A549 (cell line): ENCODE data around the gene ZC2HC1B. TPM values are rescaled to one million over a fixed set of nuclear protein-coding genes. Genes with fewer than 3 reads are reported as not detected.

Experiments
- ATAC-seq, 2 experiments: fragments of 200-7000 bp in 1 of 2; fragments of >200 bp in 1 of 2; cut with Nextera tagmentation in 1 of 2; cut with Tn5 transposase in 1 of 2; 3 replicates each; pipeline versions ENCODE4 v1.8.0 to v1.9.1; 2018 to 2020; ENCODE audit warnings: mild to moderate bottlenecking in 1 of 2, moderate library complexity in 1 of 2
- CTCF ChIA-PET: fragments of 300-600 bp; sonication (Branson Sonifier 250); formaldehyde crosslinking; extraction: SDS; loops from one replicate; lab custom pipeline; 2021; ENCODE audit warnings: antibody characterized with exemption, inconsistent platforms; lab: Yijun Ruan, JAX
- POLR2A ChIA-PET: fragments of 350-600 bp; formaldehyde crosslinking; extraction: SDS; loops from one replicate; lab custom pipeline; 2021; ENCODE audit warnings: antibody characterized with exemption, inconsistent platforms; lab: Yijun Ruan, JAX
- DNase-seq, 2 experiments: peaks; one replicate each; pipeline versions ENCODE4 v3.0.0 to v3.0.0-alpha.2; 2011 to 2016; ENCODE audit warnings: low read depth in 1 of 2, low spot score in 1 of 2
- FAIRE-seq: peaks from 2 replicates; lab custom pipeline; 2011; peaks lifted over from hg19 to GRCh38; lab: Jason Lieb, UNC
- H3K27ac ChIP-seq, 2 experiments: fragments of >200 bp; sonication (Bioruptor Twin); formaldehyde crosslinking; 3 replicates each; pipeline ENCODE4 v1.5.1; 2016 to 2017
- H3K4me1 ChIP-seq: fragments of >200 bp; sonication (Bioruptor Twin); formaldehyde crosslinking; 3 replicates; pipeline ENCODE4 v1.6.1; 2016
- H3K4me2 ChIP-seq: fragments of >200 bp; sonication (Bioruptor Twin); formaldehyde crosslinking; 3 replicates; pipeline ENCODE4 v1.6.1; 2016
- H3K4me3 ChIP-seq: fragments of >200 bp; sonication (Bioruptor Twin); formaldehyde crosslinking; 3 replicates; pipeline ENCODE4 v1.5.1; 2016
- H3K9me3 ChIP-seq: fragments of >200 bp; sonication (Bioruptor Twin); formaldehyde crosslinking; 3 replicates; pipeline ENCODE4 v1.6.1; 2016
- BCL3 ChIP-seq: fragments of >200 bp; sonication (Bioruptor Twin); formaldehyde crosslinking; IDR thresholded peaks from 3 replicates; pipeline ENCODE4 v1.6.1; 2016
- BHLHE40 ChIP-seq: IDR thresholded peaks from 2 replicates; pipeline ENCODE4 v1.6.1; 2012; ENCODE audit warnings: low read depth, low read length, inconsistent platforms
- CBX2 ChIP-seq: fragments of 200-600 bp; sonication (generic); IDR thresholded peaks from 2 replicates; pipeline ENCODE4 v1.6.1; 2016; ENCODE audit warnings: low read depth, mild to moderate bottlenecking, borderline replicate concordance
- CBX8 ChIP-seq: fragments of 200-600 bp; sonication (generic); IDR thresholded peaks from 2 replicates; pipeline ENCODE4 v1.6.1; 2016
- CHD4 ChIP-seq: fragments of 200-600 bp; sonication (generic); IDR thresholded peaks from 2 replicates; pipeline ENCODE4 v1.6.1; 2016; ENCODE audit warnings: antibody characterized with exemption, mild to moderate bottlenecking, borderline replicate concordance
- EHMT2 ChIP-seq: fragments of 200-600 bp; sonication (generic); IDR thresholded peaks from 2 replicates; pipeline ENCODE4 v1.6.1; 2016; ENCODE audit warnings: antibody characterized with exemption, low read depth, mild to moderate bottlenecking, moderate library complexity
- ELK1 ChIP-seq: fragments of 150-350 bp; IDR thresholded peaks from 2 replicates; pipeline ENCODE4 v1.6.1; 2014; ENCODE audit warnings: low read depth, mild to moderate bottlenecking, low read length
- EP300 ChIP-seq, 2 experiments: fragments of >200 bp; sonication (Bioruptor Twin); formaldehyde crosslinking; IDR thresholded peaks; 2 replicates in 1 of 2; 3 replicates in 1 of 2; pipeline ENCODE4 v1.6.1; 2016 to 2017
- FOSL2 ChIP-seq, 2 experiments: fragments of 450-650 bp in 1 of 2; fragments of >200 bp in 1 of 2; sonication (Bioruptor Twin) in 1 of 2; formaldehyde crosslinking; IDR thresholded peaks; 2 replicates each; pipeline versions ENCODE4 v1.5.0 to v1.6.1; 2016 to 2020; ENCODE audit warnings: mild to moderate bottlenecking in 1 of 2, moderate library complexity in 1 of 2
- GATA3 ChIP-seq: IDR thresholded peaks from 2 replicates; pipeline ENCODE4 v1.6.1; 2012; ENCODE audit warnings: borderline replicate concordance
- HEYL ChIP-seq: fragments of 250-450 bp; sonication (Bioruptor Pico); IDR thresholded peaks from 2 replicates; pipeline ENCODE4 v1.8.0; 2021; ENCODE audit warnings: mild to moderate bottlenecking, moderate library complexity
- HMGXB4 ChIP-seq: fragments of 250-450 bp; sonication (Bioruptor Pico); IDR thresholded peaks from 2 replicates; pipeline ENCODE4 v1.5.0; 2021; ENCODE audit warnings: mild to moderate bottlenecking, moderate library complexity, borderline replicate concordance
- HOXA7 ChIP-seq: fragments of 250-450 bp; sonication (Bioruptor Pico); IDR thresholded peaks from 2 replicates; pipeline ENCODE4 v1.5.0; 2020; ENCODE audit warnings: mild to moderate bottlenecking, moderate library complexity
- JUN ChIP-seq, 2 experiments: fragments of >200 bp; sonication (Bioruptor Twin); formaldehyde crosslinking; IDR thresholded peaks; 2 replicates in 1 of 2; 3 replicates in 1 of 2; pipeline ENCODE4 v1.6.1; 2016 to 2017
- KDM1A ChIP-seq: fragments of 200-600 bp; sonication (generic); IDR thresholded peaks from 2 replicates; pipeline ENCODE4 v1.6.1; 2016; ENCODE audit warnings: low read depth, mild to moderate bottlenecking
- MYC ChIP-seq: IDR thresholded peaks from 2 replicates; pipeline ENCODE4 v1.6.1; 2012; ENCODE audit warnings: mild to moderate bottlenecking, inconsistent platforms, low read length, improper control_type of control experiment, borderline replicate concordance
- NFE2L2 ChIP-seq: fragments of 150-350 bp; conservative IDR thresholded peaks from 2 replicates; pipeline ENCODE4 v1.6.1; 2014; ENCODE audit warnings: low read length
- NPAS2 ChIP-seq: fragments of 250-450 bp; sonication (Bioruptor Pico); IDR thresholded peaks from 2 replicates; pipeline ENCODE4 v1.8.0; 2022; ENCODE audit warnings: mild to moderate bottlenecking, moderate library complexity, borderline replicate concordance
- PHF8 ChIP-seq: fragments of 200-600 bp; sonication (generic); IDR thresholded peaks from 2 replicates; pipeline ENCODE4 v1.6.1; 2016; ENCODE audit warnings: low read depth, mild to moderate bottlenecking, antibody characterized with exemption, moderate library complexity, borderline replicate concordance
- POLR2AphosphoS2 ChIP-seq: conservative IDR thresholded peaks from 2 replicates; pipeline ENCODE4 v1.6.1; 2012; ENCODE audit warnings: low read length, improper control_type of control experiment, inconsistent platforms
- RAD21 ChIP-seq, 2 experiments: fragments of >200 bp in 1 of 2; sonication (Bioruptor Twin) in 1 of 2; formaldehyde crosslinking in 1 of 2; IDR thresholded peaks in 1 of 2; conservative IDR thresholded peaks in 1 of 2; 2 replicates in 1 of 2; 3 replicates in 1 of 2; pipeline ENCODE4 v1.6.1; 2012 to 2018; ENCODE audit warnings: inconsistent platforms in 1 of 2
- RARB ChIP-seq: fragments of 250-450 bp; sonication (Bioruptor Pico); IDR thresholded peaks from 2 replicates; pipeline ENCODE4 v1.8.0; 2021; ENCODE audit warnings: mild to moderate bottlenecking, moderate library complexity
- RFX5 ChIP-seq: fragments of 450-650 bp; IDR thresholded peaks from 2 replicates; pipeline ENCODE4 v1.7.1; 2014; ENCODE audit warnings: antibody characterized with exemption, mild to moderate bottlenecking, moderate library complexity
- SMC3 ChIP-seq: fragments of >200 bp; sonication (Bioruptor Twin); formaldehyde crosslinking; IDR thresholded peaks from 3 replicates; pipeline ENCODE4 v1.6.1; 2018; ENCODE audit warnings: inconsistent platforms
- SREBF2 ChIP-seq: fragments of 450-650 bp; IDR thresholded peaks from 2 replicates; pipeline ENCODE4 v1.6.1; 2014; ENCODE audit warnings: mild to moderate bottlenecking, moderate library complexity
- ZNF302 ChIP-seq: fragments of 250-450 bp; sonication (Bioruptor Pico); IDR thresholded peaks from 2 replicates; pipeline ENCODE4 v1.9.0; 2021; ENCODE audit warnings: inconsistent platforms, mild to moderate bottlenecking, moderate library complexity
- WGBS: methylation state at CpG from one replicate; pipeline ENCODE4 v1.1.6; 2017; ENCODE audit errors: missing lambda C conversion rate; 5-methylcytosine and 5-hydroxymethylcytosine counted together
- polyA plus RNA-seq, 4 experiments: library from polyadenylated mRNA; depleted of rRNA in 3 of 4; stranded (reverse); fragments of >200 nt; fragmentation: RNase III in 1 of 4; extraction: RNeasy Plus Mini Kit Qiagen cat#74134 plus additional on column Dnase treatment in 1 of 4; gene quantifications; 2 replicates in 3 of 4; 3 replicates in 1 of 4; pipeline ENCODE4 v1.2.3, GENCODE V29; 2011 to 2017
- TF ChIP-seq, protein P1 (sequence below): fragments of 200-600 bp; sonication (generic); IDR thresholded peaks from 2 replicates; pipeline ENCODE4 v1.6.1; 2016; ENCODE audit warnings: antibody characterized with exemption, mild to moderate bottlenecking, moderate library complexity
- TF ChIP-seq, protein P2 (sequence below): IDR thresholded peaks from 2 replicates; pipeline ENCODE4 v1.6.1; 2012

ZC2HC1B gene
- polyA plus RNA-seq, 2 of the 4 experiments (the other 2 are of a cell fraction), result not detected

- ChIA-PET CTCF (no interaction called here), POLR2A (no interaction called here)
- no peak for ATAC-seq
- Histone ChIP-seq H3K4me1 (no peaks in the 10 kb centered on the region), H3K27ac (no peak overlapping the region), H3K4me3 (no peak overlapping the region), H3K4me2 (no peak overlapping the region), H3K9me3 (no peaks in the 10 kb centered on the region)
- no peak for FAIRE-seq
- TF ChIP-seq RFX5 (no peak), EP300 (IDR thresholded peaks at IDR 0.05) (no peak), CBX8 (no peak), JUN (IDR thresholded peaks at IDR 0.05) (no peak), RAD21 (conservative IDR thresholded peaks at IDR 0.05 in 1 of 2, IDR thresholded peaks at IDR 0.05 in 1 of 2) (no peak), HOXA7 (CRISPR knock-in tag) (no peak), BCL3 (no peak), ELK1 (no peak), POLR2AphosphoS2 (no peak), SMC3 (no peak), RARB (no peak), MYC (no peak), GATA3 (no peak), BHLHE40 (no peak), EHMT2 (no peak), NPAS2 (CRISPR knock-in tag) (no peak)
- WGBS, result 70% methylated on average over 3 of the region's 3 CpGs
- DNase-seq, result no peak
These were observed 112.6 kb downstream of the ZC2HC1B start for GRCh38 chr6:143976806-143977349.

GRCh38 chr6:143980921-143981320, 116.6 kb downstream of the ZC2HC1B start:
- no peak for FAIRE-seq
- DNase-seq, result no peak
- TF ChIP-seq, protein P1, sequence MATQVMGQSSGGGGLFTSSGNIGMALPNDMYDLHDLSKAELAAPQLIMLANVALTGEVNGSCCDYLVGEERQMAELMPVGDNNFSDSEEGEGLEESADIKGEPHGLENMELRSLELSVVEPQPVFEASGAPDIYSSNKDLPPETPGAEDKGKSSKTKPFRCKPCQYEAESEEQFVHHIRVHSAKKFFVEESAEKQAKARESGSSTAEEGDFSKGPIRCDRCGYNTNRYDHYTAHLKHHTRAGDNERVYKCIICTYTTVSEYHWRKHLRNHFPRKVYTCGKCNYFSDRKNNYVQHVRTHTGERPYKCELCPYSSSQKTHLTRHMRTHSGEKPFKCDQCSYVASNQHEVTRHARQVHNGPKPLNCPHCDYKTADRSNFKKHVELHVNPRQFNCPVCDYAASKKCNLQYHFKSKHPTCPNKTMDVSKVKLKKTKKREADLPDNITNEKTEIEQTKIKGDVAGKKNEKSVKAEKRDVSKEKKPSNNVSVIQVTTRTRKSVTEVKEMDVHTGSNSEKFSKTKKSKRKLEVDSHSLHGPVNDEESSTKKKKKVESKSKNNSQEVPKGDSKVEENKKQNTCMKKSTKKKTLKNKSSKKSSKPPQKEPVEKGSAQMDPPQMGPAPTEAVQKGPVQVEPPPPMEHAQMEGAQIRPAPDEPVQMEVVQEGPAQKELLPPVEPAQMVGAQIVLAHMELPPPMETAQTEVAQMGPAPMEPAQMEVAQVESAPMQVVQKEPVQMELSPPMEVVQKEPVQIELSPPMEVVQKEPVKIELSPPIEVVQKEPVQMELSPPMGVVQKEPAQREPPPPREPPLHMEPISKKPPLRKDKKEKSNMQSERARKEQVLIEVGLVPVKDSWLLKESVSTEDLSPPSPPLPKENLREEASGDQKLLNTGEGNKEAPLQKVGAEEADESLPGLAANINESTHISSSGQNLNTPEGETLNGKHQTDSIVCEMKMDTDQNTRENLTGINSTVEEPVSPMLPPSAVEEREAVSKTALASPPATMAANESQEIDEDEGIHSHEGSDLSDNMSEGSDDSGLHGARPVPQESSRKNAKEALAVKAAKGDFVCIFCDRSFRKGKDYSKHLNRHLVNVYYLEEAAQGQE, result no peak
- TF ChIP-seq SREBF2 (no peak), NFE2L2 (no peak), HOXA7 (CRISPR knock-in tag) (no peak), GATA3 (no peak), KDM1A (no peak), EP300 (IDR thresholded peaks at IDR 0.05) (no peak), ELK1 (no peak), CBX2 (no peak), HMGXB4 (no peak), MYC (no peak), ZNF302 (CRISPR knock-in tag) (no peak), FOSL2 (IDR thresholded peaks at IDR 0.05) (no peak), FOSL2 (CRISPR knock-in tag; IDR thresholded peaks at IDR 0.05) (no peak), SMC3 (no peak), PHF8 (no peak), CHD4 (no peak), POLR2AphosphoS2 (no peak), HEYL (no peak)
- TF ChIP-seq, protein P2, sequence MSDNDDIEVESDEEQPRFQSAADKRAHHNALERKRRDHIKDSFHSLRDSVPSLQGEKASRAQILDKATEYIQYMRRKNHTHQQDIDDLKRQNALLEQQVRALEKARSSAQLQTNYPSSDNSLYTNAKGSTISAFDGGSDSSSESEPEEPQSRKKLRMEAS, result no peak

More at GRCh38 chr6:143980921-143981320, 116.6 kb downstream of the ZC2HC1B start:
- 94% methylated on average over 1 of the region's 1 CpG for WGBS
- Histone ChIP-seq H3K27ac (no peak overlapping the region), H3K4me2 (no peak overlapping the region), H3K4me1 (no peaks in the 10 kb centered on the region), H3K9me3 (no peaks in the 10 kb centered on the region), H3K4me3 (no peak overlapping the region)
- no peak for ATAC-seq
- POLR2A ChIA-PET, result no interaction called here
- CTCF ChIA-PET, result interaction anchor here (1.8 kb wide), 1 partner anchor 405 kb away, joined by 5 read pairs; no protein-coding TSS in a partner anchor
